CD4-positive, alpha-beta T cell (primary cell): Measurements from ENCODE around the gene ZBTB40. TPM values are rescaled to one million over a fixed set of nuclear protein-coding genes. Genes with fewer than 3 reads are reported as not detected.

Experiments used
- ATAC-seq: fragments of 200-7000 bp; cut with Tn5 transposase; one replicate; pipeline ENCODE4 v1.10.0; 2022; ENCODE audit warnings: mild to moderate bottlenecking; ENCODE audit not compliant: poor library complexity
- CTCF ChIA-PET: fragments of 350-600 bp; sonication (Branson Sonifier 250); formaldehyde crosslinking; loops from one replicate; lab custom pipeline; 2021; ENCODE audit warnings: antibody characterized with exemption, inconsistent platforms; lab: Charles Lee
- POLR2A ChIA-PET: fragments of 350-600 bp; sonication (Branson Sonifier 250); formaldehyde crosslinking; loops from one replicate; lab custom pipeline; 2021; ENCODE audit warnings: antibody characterized with exemption, inconsistent platforms; lab: Charles Lee
- DNase-seq, 14 experiments: peaks; one replicate each; pipeline ENCODE4 v3.0.0-alpha.2; 2013 to 2020; ENCODE audit warnings: mixed read lengths in 2 of 14
- H3K27ac ChIP-seq, 2 donors: one replicate each; pipeline versions ENCODE4 v1.5.1 to v1.7.0; 2013; ENCODE audit warnings: low read length in 2 of 2, low read depth in 1 of 2, mild to moderate bottlenecking in 1 of 2
- H3K27me3 ChIP-seq, 2 experiments: 1 replicate in 1 of 2; 2 replicates in 1 of 2; pipeline versions ENCODE4 v1.6.1 to v1.7.0; 2013; ENCODE audit warnings: low read length in 2 of 2, control low read depth in 1 of 2, mild to moderate bottlenecking in 1 of 2, moderate library complexity in 1 of 2; ENCODE audit not compliant: insufficient read depth in 2 of 2, control insufficient read depth in 1 of 2
- H3K36me3 ChIP-seq: one replicate; pipeline ENCODE4 v1.6.1; 2013; ENCODE audit warnings: low read length, control low read depth; ENCODE audit not compliant: insufficient read depth
- H3K4me1 ChIP-seq: one replicate; pipeline ENCODE4 v1.6.1; 2013; ENCODE audit warnings: low read length, control low read depth; ENCODE audit not compliant: insufficient read depth
- H3K4me3 ChIP-seq: one replicate; pipeline ENCODE4 v1.5.1; 2013; ENCODE audit warnings: mild to moderate bottlenecking, low read length, moderate library complexity
- H3K9me3 ChIP-seq, 2 experiments: 1 replicate in 1 of 2; 2 replicates in 1 of 2; pipeline versions ENCODE4 v1.6.1 to v1.7.0; 2013; ENCODE audit warnings: low read length in 2 of 2, mild to moderate bottlenecking in 2 of 2, control low read depth in 1 of 2, moderate library complexity in 1 of 2; ENCODE audit not compliant: control insufficient read depth in 1 of 2, insufficient read depth in 1 of 2
- H3K27ac Mint-ChIP-seq: one replicate; pipeline ENCODE4 v1.8.0; 2020; ENCODE audit warnings: mixed read lengths
- H3K27me3 Mint-ChIP-seq: one replicate; pipeline ENCODE4 v1.8.0; 2021; ENCODE audit warnings: mixed read lengths
- H3K36me3 Mint-ChIP-seq: one replicate; pipeline ENCODE4 v1.8.0; 2021; ENCODE audit warnings: low read depth, mixed read lengths
- H3K4me1 Mint-ChIP-seq: one replicate; pipeline ENCODE4 v1.8.0; 2021; ENCODE audit warnings: low read depth, mixed read lengths
- H3K4me3 Mint-ChIP-seq: one replicate; pipeline ENCODE4 v1.8.0; 2020; ENCODE audit warnings: mild to moderate bottlenecking, mixed read lengths
- H3K9me3 Mint-ChIP-seq: one replicate; pipeline ENCODE4 v1.8.0; 2020; ENCODE audit warnings: mixed read lengths
- intact Hi-C, 2 experiments: fragments of 100-400 bp; cut with DNase I in 1 of 2; cut with micrococcal nuclease in 1 of 2; formaldehyde crosslinking; loops; one replicate each; pipeline versions ENCODE4 v1.15.1 to v1.9.0; 2023 to 2025; cut with DNase I, micrococcal nuclease
- total RNA-seq, 174 experiments: library from RNA in 2 of 174; stranded (reverse) in 2 of 174; gene quantifications; one replicate each; pipeline ENCODE4 v1.2.3 and lab custom pipeline; 2021 to 2026
- TF ChIP-seq, protein P1 (sequence below): fragments of 200-600 bp; IDR thresholded peaks from one replicate; pipeline ENCODE4 v1.8.0; 2022; ENCODE audit warnings: antibody characterized with exemption, mild to moderate bottlenecking

ZBTB40 gene
- total RNA-seq, 2 experiments from 2014 or later = 28.4 to 30.6 TPM

DNA sequence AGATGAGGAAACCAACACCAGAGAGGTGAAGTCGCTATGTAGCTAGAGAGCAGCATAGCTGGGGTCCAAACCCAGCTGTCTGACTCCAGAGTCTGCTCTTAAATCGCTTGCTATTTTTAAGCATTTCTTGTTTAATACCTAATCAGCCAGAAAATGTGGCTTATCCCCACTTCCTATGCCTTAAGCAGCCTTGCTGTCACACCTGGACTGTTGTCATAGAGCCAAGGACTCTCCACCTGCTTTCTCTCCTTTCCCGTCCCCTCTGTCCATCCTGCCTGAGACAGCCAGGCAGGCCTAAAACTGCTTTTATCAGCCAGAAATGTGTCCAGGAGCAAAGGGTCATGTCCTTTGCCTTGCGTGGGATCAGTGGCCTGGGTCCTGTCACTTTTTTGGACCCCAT lies 83.3 kb downstream of the ZBTB40 start:
- CTCF ChIA-PET = no interaction called here

DNA sequence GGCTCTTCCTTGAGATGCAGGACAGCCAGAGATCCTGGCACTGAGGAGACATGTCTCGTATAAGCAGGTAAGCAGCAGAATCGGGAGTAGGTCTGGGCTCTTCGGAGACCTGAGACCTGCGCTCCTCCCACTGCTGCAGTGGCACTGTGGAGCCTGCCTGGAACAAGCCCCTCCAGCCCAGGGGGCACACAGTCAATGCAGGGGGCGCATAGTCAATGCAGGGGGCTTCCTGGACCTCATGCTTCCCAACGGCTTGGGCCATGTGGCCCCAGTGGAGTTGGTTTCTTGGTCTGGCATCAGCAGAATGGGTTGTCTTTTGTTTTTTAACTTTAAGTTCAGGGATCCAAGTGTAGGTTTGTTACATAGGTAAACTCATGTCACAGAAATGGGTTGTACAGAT lies 83.7 kb downstream of the ZBTB40 start:
- Histone ChIP-seq H3K4me1 (peaks cover 6% of the 10 kb centered on the region), H3K27me3 (no peaks in the 10 kb centered on the region), H3K36me3 (peaks cover 6% of the 10 kb centered on the region), H3K27ac (no peak overlapping the region), H3K4me3 (no peak overlapping the region), H3K9me3 (no peaks in the 10 kb centered on the region)
- ChIA-PET POLR2A (no interaction called here), CTCF (no interaction called here)
- intact Hi-C loops = no loop called here
- no peaks in the 10 kb centered on the region for H3K9me3 Mint-ChIP-seq
- TF ChIP-seq, protein P1, sequence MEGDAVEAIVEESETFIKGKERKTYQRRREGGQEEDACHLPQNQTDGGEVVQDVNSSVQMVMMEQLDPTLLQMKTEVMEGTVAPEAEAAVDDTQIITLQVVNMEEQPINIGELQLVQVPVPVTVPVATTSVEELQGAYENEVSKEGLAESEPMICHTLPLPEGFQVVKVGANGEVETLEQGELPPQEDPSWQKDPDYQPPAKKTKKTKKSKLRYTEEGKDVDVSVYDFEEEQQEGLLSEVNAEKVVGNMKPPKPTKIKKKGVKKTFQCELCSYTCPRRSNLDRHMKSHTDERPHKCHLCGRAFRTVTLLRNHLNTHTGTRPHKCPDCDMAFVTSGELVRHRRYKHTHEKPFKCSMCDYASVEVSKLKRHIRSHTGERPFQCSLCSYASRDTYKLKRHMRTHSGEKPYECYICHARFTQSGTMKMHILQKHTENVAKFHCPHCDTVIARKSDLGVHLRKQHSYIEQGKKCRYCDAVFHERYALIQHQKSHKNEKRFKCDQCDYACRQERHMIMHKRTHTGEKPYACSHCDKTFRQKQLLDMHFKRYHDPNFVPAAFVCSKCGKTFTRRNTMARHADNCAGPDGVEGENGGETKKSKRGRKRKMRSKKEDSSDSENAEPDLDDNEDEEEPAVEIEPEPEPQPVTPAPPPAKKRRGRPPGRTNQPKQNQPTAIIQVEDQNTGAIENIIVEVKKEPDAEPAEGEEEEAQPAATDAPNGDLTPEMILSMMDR = no peak
- ATAC-seq (no peak), DNase-seq (no peak)
- no peak overlapping the region for H3K4me3 Mint-ChIP-seq
- peaks cover 9% of the 10 kb centered on the region for H3K4me1 Mint-ChIP-seq
- H3K27ac Mint-ChIP-seq = no peak overlapping the region
- H3K27me3 Mint-ChIP-seq = no peaks in the 10 kb centered on the region
- H3K36me3 Mint-ChIP-seq = peaks cover 6% of the 10 kb centered on the region

More for the DNA sequence above, 83.3 kb downstream of the ZBTB40 start:
- H3K9me3 ChIP-seq = no peaks in the 10 kb centered on the region
- POLR2A ChIA-PET = no interaction called here
- H3K4me3 ChIP-seq = no peak overlapping the region
- Mint-ChIP-seq H3K27ac (no peak overlapping the region), H3K4me1 (peaks cover 9% of the 10 kb centered on the region), H3K4me3 (no peak overlapping the region), H3K27me3 (no peaks in the 10 kb centered on the region), H3K9me3 (no peaks in the 10 kb centered on the region), H3K36me3 (peaks cover 9% of the 10 kb centered on the region)
- peaks cover 6% of the 10 kb centered on the region for H3K36me3 ChIP-seq
- peaks cover 6% of the 10 kb centered on the region for H3K4me1 ChIP-seq
- DNase-seq (no peak), ATAC-seq (no peak)
- TF ChIP-seq, protein P1 = no peak
- H3K27ac ChIP-seq = no peak overlapping the region
- intact Hi-C loops = no loop called here
- no peaks in the 10 kb centered on the region for H3K27me3 ChIP-seq

DNA sequence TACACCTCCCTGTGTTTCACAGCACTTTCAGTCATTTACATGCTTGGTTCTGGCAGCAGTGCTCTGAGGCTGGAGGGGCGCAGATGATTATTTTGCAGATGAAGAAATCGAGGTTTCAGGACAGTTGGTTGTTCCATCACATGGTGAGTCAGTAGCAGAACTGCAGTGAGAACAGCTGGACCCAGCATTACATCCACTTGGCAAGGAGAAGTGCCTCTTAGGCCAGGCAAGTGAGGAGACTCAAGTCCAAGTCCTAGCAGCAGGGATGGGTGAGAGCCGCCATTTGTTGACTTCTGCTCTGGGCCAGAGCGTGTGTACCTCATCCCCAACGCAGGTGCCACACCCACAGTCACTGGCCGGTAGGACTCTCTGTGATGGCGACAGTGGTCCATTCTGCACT lies 84.9 kb downstream of the ZBTB40 start:
- peaks cover 3% of the 10 kb centered on the region for H3K36me3 ChIP-seq
- intact Hi-C loops = no loop called here
- TF ChIP-seq, protein P1 = no peak
- Mint-ChIP-seq H3K27me3 (no peaks in the 10 kb centered on the region), H3K9me3 (no peaks in the 10 kb centered on the region), H3K4me1 (peaks cover 9% of the 10 kb centered on the region), H3K4me3 (no peak overlapping the region), H3K36me3 (peaks cover 6% of the 10 kb centered on the region), H3K27ac (no peak overlapping the region)
- H3K27me3 ChIP-seq = no peaks in the 10 kb centered on the region
- ChIA-PET POLR2A (no interaction called here), CTCF (no interaction called here)
- H3K9me3 ChIP-seq = no peaks in the 10 kb centered on the region
- H3K4me3 ChIP-seq = no peak overlapping the region
- no peak for ATAC-seq
- no peak for DNase-seq
- H3K4me1 ChIP-seq = peaks cover 6% of the 10 kb centered on the region
- no peak overlapping the region for H3K27ac ChIP-seq
